Measurements from ENCODE around the gene DPCD.
A peak's percentile ranks its signal among the peaks of the same experiment; 100 is the strongest.

DPCD gene

GRCh38 chr10:101597091-101597900, 9.2 kb downstream of the DPCD start:
- DNase-seq (ENCODE audit: low spot score), result no peak
- TF ChIP-seq CTCF (conservative IDR thresholded peaks at IDR 0.05; ENCODE audit: low read depth), result no peak
- ChIA-PET POLR2A (ENCODE audit: low non-redundant PET) (no interaction called here), CTCF (interaction anchor here (0.6 kb wide), 1 partner anchor 51 kb away, joined by 3 read pairs; no protein-coding TSS in a partner anchor)
- no peak overlapping the region for H3K27ac ChIP-seq

- no peak for DNase-seq (ENCODE audit: low spot score)
- no peak overlapping the region for H3K27ac ChIP-seq
- ChIA-PET POLR2A (ENCODE audit: low non-redundant PET) (no interaction called here), CTCF (interaction anchor here (0.5 to 1.0 kb wide), 2 partner anchors 21 to 415 kb away, joined by 3 to 4 read pairs; no protein-coding TSS in a partner anchor)
- TF ChIP-seq CTCF (conservative IDR thresholded peaks at IDR 0.05; ENCODE audit: low read depth), result no peak
Observed at GRCh38 chr10:101601541-101601940, 13.4 kb downstream of the DPCD start.

- ChIA-PET CTCF (interaction anchor here (0.5 to 2.9 kb wide), 13 partner anchors 10 to 389 kb away, joined by 3 to 18 read pairs (median 4); partner anchors contain the start of genes DPCD and POLL), POLR2A (ENCODE audit: low non-redundant PET) (no interaction called here)
- no peak overlapping the region for H3K27ac ChIP-seq
- peak; percentile 77 for DNase-seq (ENCODE audit: low spot score)
- TF ChIP-seq CTCF (conservative IDR thresholded peaks at IDR 0.05; ENCODE audit: low read depth), result peak; percentile 73
Observed at GRCh38 chr10:101602761-101603398, 14.8 kb downstream of the DPCD start.

GRCh38 chr10:101607124-101607523, 19.0 kb downstream of the DPCD start:
- POLR2A ChIA-PET (ENCODE audit: low non-redundant PET), result no interaction called here
- DNase-seq (ENCODE audit: low spot score), result no peak
- CTCF ChIA-PET, result no interaction called here
- no peak for TF ChIP-seq CTCF (conservative IDR thresholded peaks at IDR 0.05; ENCODE audit: low read depth)
- H3K27ac ChIP-seq, result no peak overlapping the region

GRCh38 chr10:101609481-101609880, 21.4 kb downstream of the DPCD start:
- no peak overlapping the region for H3K27ac ChIP-seq
- DNase-seq (ENCODE audit: low spot score), result no peak
- no peak for TF ChIP-seq CTCF (conservative IDR thresholded peaks at IDR 0.05; ENCODE audit: low read depth)
- ChIA-PET POLR2A (ENCODE audit: low non-redundant PET) (no interaction called here), CTCF (no interaction called here)

GRCh38 chr10:101611096-101611905, 23.2 kb downstream of the DPCD start:
- CTCF ChIA-PET, result no interaction called here
- POLR2A ChIA-PET (ENCODE audit: low non-redundant PET), result no interaction called here

More at GRCh38 chr10:101611096-101611905, 23.2 kb downstream of the DPCD start:
- no peak for TF ChIP-seq CTCF (conservative IDR thresholded peaks at IDR 0.05; ENCODE audit: low read depth)
- peak overlapping the region; percentile 28 for H3K27ac ChIP-seq
- no peak for DNase-seq (ENCODE audit: low spot score)

Measured in RWPE1 (cell line).